A673 (cell line): ENCODE results near the gene FANCD2OS. TPM values are rescaled to one million over a fixed set of nuclear protein-coding genes. Genes with fewer than 3 reads are reported as not detected.

Source experiments
- BruUV-seq: library from RNA; stranded (reverse); fragments of 400-500 nt; replicated peaks from 2 replicates; lab custom pipeline; 2021; lab: Mats Ljungman, UMichigan
- CTCF ChIA-PET: fragments of 300-600 bp; sonication (Branson Sonifier 250); formaldehyde crosslinking; loops from one replicate; lab custom pipeline; 2022; ENCODE audit warnings: antibody characterized with exemption; lab: Charles Lee
- POLR2A ChIA-PET: fragments of 300-600 bp; sonication (Branson Sonifier 250); formaldehyde crosslinking; loops from one replicate; lab custom pipeline; 2022; ENCODE audit warnings: antibody characterized with exemption; ENCODE audit not compliant: low non-redundant PET; lab: Charles Lee
- DNase-seq: peaks from one replicate; pipeline ENCODE4 v3.0.0-alpha.2; 2015; ENCODE audit warnings: low spot score
- H3K27ac ChIP-seq: fragments of 200-600 bp; sonication (generic); 2 replicates; pipeline ENCODE4 v1.5.1; 2016; ENCODE audit warnings: mixed run types, low read depth, mild to moderate bottlenecking, mixed read lengths, antibody characterized with exemption, low read length; ENCODE audit not compliant: poor library complexity, severe bottlenecking
- H3K27me3 ChIP-seq: fragments of 200-600 bp; sonication (generic); replicated peaks from 2 replicates; pipeline ENCODE4 v1.6.1; 2017; ENCODE audit warnings: mixed run types, low read depth, mild to moderate bottlenecking, mixed read lengths, antibody characterized with exemption, low read length; ENCODE audit not compliant: insufficient read depth, poor library complexity
- H3K36me3 ChIP-seq: fragments of 200-600 bp; sonication (generic); 2 replicates; pipeline ENCODE4 v1.6.1; 2016; ENCODE audit warnings: mixed run types, mild to moderate bottlenecking, mixed read lengths, antibody characterized with exemption, low read length; ENCODE audit not compliant: insufficient read depth, poor library complexity, severe bottlenecking
- H3K4me1 ChIP-seq: fragments of 200-600 bp; sonication (generic); 2 replicates; pipeline ENCODE4 v1.6.1; 2017; ENCODE audit warnings: mixed run types, mild to moderate bottlenecking, mixed read lengths, antibody characterized with exemption, low read length; ENCODE audit not compliant: insufficient read depth, poor library complexity, severe bottlenecking
- H3K4me3 ChIP-seq: fragments of 200-600 bp; sonication (generic); 2 replicates; pipeline ENCODE4 v1.5.1; 2016; ENCODE audit warnings: low read depth, mixed run types, mild to moderate bottlenecking, mixed read lengths, low read length; ENCODE audit not compliant: poor library complexity, severe bottlenecking
- H3K9me3 ChIP-seq: fragments of 200-600 bp; sonication (generic); 2 replicates; pipeline ENCODE4 v1.6.1; 2016; ENCODE audit warnings: mixed run types, low read depth, mild to moderate bottlenecking, mixed read lengths, antibody characterized with exemption, low read length; ENCODE audit not compliant: poor library complexity, severe bottlenecking
- EZH2 ChIP-seq: fragments of 200-600 bp; sonication (generic); IDR thresholded peaks from 2 replicates; pipeline ENCODE4 v1.6.1; 2017; ENCODE audit warnings: borderline replicate concordance, low read depth, mild to moderate bottlenecking, mixed read lengths, antibody characterized with exemption, low read length; ENCODE audit not compliant: poor library complexity, severe bottlenecking
- intact Hi-C: fragments of 100-400 bp; cut with micrococcal nuclease; formaldehyde crosslinking; loops from one replicate; pipeline ENCODE4 v1.10.0; 2022; ENCODE audit not compliant: unreplicated experiment
- total RNA-seq: library from RNA; stranded (reverse); gene quantifications from 2 replicates; pipeline ENCODE4 v1.2.3, GENCODE V29; 2021
- TF ChIP-seq, protein P1 (sequence below): fragments of 300-800, 200-600 bp; sonication (generic); conservative IDR thresholded peaks from 2 replicates; pipeline ENCODE4 v1.5.1; 2017; ENCODE audit warnings: low read depth, mild to moderate bottlenecking, antibody characterized with exemption, low read length, moderate library complexity, mixed read lengths

FANCD2OS gene
- total RNA-seq, 1 experiment from 2014 or later: not detected

- BruUV-seq: no TSS peak
- DNase-seq: no peak
- POLR2A ChIA-PET: no interaction called here
- Histone ChIP-seq H3K27me3 (no peaks in the 10 kb centered on the region), H3K9me3 (no peaks in the 10 kb centered on the region), H3K4me3 (peak overlapping the region; percentile 86), H3K4me1 (peaks cover 9% of the 10 kb centered on the region), H3K27ac (no peak overlapping the region), H3K36me3 (peaks cover 3% of the 10 kb centered on the region)
- TF ChIP-seq, protein P1, sequence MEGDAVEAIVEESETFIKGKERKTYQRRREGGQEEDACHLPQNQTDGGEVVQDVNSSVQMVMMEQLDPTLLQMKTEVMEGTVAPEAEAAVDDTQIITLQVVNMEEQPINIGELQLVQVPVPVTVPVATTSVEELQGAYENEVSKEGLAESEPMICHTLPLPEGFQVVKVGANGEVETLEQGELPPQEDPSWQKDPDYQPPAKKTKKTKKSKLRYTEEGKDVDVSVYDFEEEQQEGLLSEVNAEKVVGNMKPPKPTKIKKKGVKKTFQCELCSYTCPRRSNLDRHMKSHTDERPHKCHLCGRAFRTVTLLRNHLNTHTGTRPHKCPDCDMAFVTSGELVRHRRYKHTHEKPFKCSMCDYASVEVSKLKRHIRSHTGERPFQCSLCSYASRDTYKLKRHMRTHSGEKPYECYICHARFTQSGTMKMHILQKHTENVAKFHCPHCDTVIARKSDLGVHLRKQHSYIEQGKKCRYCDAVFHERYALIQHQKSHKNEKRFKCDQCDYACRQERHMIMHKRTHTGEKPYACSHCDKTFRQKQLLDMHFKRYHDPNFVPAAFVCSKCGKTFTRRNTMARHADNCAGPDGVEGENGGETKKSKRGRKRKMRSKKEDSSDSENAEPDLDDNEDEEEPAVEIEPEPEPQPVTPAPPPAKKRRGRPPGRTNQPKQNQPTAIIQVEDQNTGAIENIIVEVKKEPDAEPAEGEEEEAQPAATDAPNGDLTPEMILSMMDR: no peak
- no peak for TF ChIP-seq EZH2
- intact Hi-C loops: no loop called here
- CTCF ChIA-PET: no interaction called here
These were observed 8.9 kb upstream of the FANCD2OS start for GRCh38 chr3:10116928-10117327.

DNA sequence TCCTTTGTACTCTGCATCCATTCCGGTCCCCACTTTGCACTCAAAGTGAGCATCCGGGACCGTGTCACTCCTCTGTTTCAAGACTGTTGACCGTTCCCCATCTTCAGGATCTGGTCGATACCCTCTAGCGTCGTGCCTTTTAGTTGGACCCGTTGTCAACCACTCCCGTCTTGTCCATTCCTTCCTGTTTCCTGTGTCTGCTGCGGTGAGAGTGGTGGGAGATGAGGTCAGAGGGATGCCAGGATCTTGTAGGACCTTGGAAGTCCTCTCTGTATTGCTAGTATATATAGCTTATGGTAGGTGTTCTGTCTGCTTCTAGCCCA, 8.0 kb upstream of the FANCD2OS start:
- TF ChIP-seq, protein P1: no peak
- no peak for TF ChIP-seq EZH2
- Histone ChIP-seq H3K9me3 (no peaks in the 10 kb centered on the region), H3K4me3 (peak overlapping the region; percentile 86), H3K36me3 (peaks cover 3% of the 10 kb centered on the region), H3K27me3 (no peaks in the 10 kb centered on the region), H3K4me1 (peaks cover 9% of the 10 kb centered on the region), H3K27ac (peak overlapping the region; percentile 70)
- CTCF ChIA-PET: no interaction called here
- BruUV-seq: no TSS peak
- intact Hi-C loops: no loop called here
- no peak for DNase-seq
- POLR2A ChIA-PET: interaction anchor here (0.7 kb wide), 1 partner anchor 15 kb away, joined by 4 read pairs; no protein-coding TSS in a partner anchor

DNA sequence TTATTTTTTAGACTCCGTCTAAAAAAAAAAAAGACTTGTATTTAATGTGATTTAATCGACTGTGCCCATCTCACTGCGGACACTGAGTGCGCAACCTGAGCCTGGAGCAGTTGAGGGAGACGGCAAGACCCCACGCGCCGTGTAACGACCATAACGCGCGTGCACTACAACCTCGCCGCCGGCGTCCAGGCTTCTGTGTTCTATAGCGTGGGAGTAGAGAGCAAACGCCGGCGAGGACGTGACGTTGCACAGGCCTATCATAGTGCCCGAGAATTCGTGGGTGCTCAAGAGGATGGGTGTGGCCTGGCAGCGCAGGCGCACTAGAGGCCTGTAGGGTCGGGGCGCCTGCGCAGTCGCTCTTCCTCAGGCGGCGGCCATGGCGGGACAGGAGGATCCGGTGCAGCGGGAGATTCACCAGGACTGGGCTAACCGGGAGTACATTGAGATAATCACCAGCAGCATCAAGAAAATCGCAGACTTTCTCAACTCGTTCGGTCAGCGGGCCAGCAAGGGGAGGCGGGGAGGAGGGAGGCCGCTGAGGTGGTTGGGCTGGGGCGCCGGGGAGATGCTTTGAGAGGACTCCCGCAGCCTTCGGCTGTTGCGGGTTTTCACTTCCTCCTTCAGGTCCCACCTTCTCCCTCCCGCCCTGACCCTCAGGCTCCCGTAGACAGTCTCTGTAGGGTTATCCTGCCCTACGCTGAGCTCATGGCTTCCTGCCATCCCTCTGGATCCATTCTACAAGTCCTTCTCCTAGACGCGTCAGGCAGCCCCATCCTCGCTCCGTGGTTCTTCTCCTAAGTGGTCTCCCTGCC, 7.5 kb upstream of the FANCD2OS start, which contains the start of gene BRK1:
BRK1 (plus strand) TSS at position 350 of the 812 bp plus-strand sequence; CDS start at position 377, 27 bp downstream.
- Histone ChIP-seq H3K27ac (peak within 1 kb of the TSS; percentile 70), H3K36me3 (peaks cover 3% of the 10 kb centered on the region), H3K4me1 (peaks cover 9% of the 10 kb centered on the region), H3K4me3 (peak within 1 kb of the TSS; percentile 86), H3K27me3 (no peaks in the 10 kb centered on the region), H3K9me3 (no peaks in the 10 kb centered on the region)
- CTCF ChIA-PET: interaction anchor here (0.7 kb wide), 1 partner anchor 1322 kb away, joined by 11 read pairs; no protein-coding TSS in a partner anchor
- TF ChIP-seq, protein P1: no peak
- no peak for TF ChIP-seq EZH2
- intact Hi-C loops: no loop called here
- POLR2A ChIA-PET: interaction anchor here (0.6 kb wide), 1 partner anchor 58 kb away, joined by 7 read pairs; no protein-coding TSS in a partner anchor
- peak; percentile 98 for DNase-seq
- no TSS peak for BruUV-seq
